ENCODE data around the gene SLC47A2.

DNA sequence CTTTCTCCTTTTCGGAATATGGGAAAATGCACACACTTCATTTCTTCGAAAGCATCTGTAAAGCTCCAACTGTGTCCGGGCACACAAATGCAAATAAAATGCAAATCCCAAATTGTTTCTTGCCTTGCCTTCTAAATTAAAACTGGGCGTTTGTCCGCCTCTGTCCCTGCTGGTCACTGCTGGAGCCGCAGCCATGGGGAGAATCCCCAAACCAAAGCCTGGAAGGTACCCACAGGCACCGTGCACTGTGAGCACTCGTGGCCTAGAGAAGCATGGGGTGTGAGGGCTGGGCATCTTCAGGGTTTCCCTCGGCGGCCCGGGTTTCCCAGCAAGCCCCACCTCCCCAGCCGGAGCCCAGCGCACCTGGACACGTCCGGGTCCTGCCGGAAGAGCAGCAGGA lies 2.9 kb downstream of the SLC47A2 start:
- TF ChIP-seq, protein P1, sequence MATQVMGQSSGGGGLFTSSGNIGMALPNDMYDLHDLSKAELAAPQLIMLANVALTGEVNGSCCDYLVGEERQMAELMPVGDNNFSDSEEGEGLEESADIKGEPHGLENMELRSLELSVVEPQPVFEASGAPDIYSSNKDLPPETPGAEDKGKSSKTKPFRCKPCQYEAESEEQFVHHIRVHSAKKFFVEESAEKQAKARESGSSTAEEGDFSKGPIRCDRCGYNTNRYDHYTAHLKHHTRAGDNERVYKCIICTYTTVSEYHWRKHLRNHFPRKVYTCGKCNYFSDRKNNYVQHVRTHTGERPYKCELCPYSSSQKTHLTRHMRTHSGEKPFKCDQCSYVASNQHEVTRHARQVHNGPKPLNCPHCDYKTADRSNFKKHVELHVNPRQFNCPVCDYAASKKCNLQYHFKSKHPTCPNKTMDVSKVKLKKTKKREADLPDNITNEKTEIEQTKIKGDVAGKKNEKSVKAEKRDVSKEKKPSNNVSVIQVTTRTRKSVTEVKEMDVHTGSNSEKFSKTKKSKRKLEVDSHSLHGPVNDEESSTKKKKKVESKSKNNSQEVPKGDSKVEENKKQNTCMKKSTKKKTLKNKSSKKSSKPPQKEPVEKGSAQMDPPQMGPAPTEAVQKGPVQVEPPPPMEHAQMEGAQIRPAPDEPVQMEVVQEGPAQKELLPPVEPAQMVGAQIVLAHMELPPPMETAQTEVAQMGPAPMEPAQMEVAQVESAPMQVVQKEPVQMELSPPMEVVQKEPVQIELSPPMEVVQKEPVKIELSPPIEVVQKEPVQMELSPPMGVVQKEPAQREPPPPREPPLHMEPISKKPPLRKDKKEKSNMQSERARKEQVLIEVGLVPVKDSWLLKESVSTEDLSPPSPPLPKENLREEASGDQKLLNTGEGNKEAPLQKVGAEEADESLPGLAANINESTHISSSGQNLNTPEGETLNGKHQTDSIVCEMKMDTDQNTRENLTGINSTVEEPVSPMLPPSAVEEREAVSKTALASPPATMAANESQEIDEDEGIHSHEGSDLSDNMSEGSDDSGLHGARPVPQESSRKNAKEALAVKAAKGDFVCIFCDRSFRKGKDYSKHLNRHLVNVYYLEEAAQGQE (IDR thresholded peaks at IDR 0.05; ENCODE audit: insufficient read depth in 1 of 2, low read depth in 2 of 2, low read length in 2 of 2): no peak
- no peak for TF ChIP-seq POLR2AphosphoS5 (IDR thresholded peaks at IDR 0.05; ENCODE audit: low read depth, low read length)
- TF ChIP-seq TAF1 (IDR thresholded peaks at IDR 0.05; ENCODE audit: borderline replicate concordance, insufficient read depth, low read length): no peak
- no peak for TF ChIP-seq SIN3A (IDR thresholded peaks at IDR 0.05; ENCODE audit: borderline replicate concordance, insufficient read depth, low read length)

Data from PFSK-1 (cell line).